HG03095 (cell line): ENCODE results near the gene SLC5A2.
A peak's percentile ranks its signal among the peaks of the same experiment; 100 is the strongest.

Source experiments
- ATAC-seq: cut with Tn5 transposase; IDR thresholded peaks from one replicate; pipeline ENCODE4 v1.9.1; 2021; ENCODE audit warnings: moderate library complexity; ENCODE audit not compliant: unreplicated experiment

SLC5A2 gene

GRCh38 chr16:31459687-31460581, 23.0 kb upstream of the SLC5A2 start:
- peak; percentile 61 for ATAC-seq

- no peak for ATAC-seq
Observed at GRCh38 chr16:31460582-31461002, 22.3 kb upstream of the SLC5A2 start.

GRCh38 chr16:31461201-31461920, 21.6 kb upstream of the SLC5A2 start:
- no peak for ATAC-seq

GRCh38 chr16:31461921-31462804, 20.8 kb upstream of the SLC5A2 start:
- ATAC-seq, result no peak

- ATAC-seq, result no peak
Observed at GRCh38 chr16:31464348-31464769, 18.6 kb upstream of the SLC5A2 start.

- no peak for ATAC-seq
Observed at GRCh38 chr16:31464781-31465260, 18.1 kb upstream of the SLC5A2 start.

GRCh38 chr16:31465788-31466370, 17.0 kb upstream of the SLC5A2 start:
- no peak for ATAC-seq

- ATAC-seq, result no peak
Observed at GRCh38 chr16:31466381-31466841, 16.5 kb upstream of the SLC5A2 start.

- no peak for ATAC-seq
Observed at GRCh38 chr16:31467151-31467773, 15.7 kb upstream of the SLC5A2 start.

GRCh38 chr16:31467858-31468257, 15.1 kb upstream of the SLC5A2 start:
- ATAC-seq, result no peak

GRCh38 chr16:31470615-31471014, 12.3 kb upstream of the SLC5A2 start:
- no peak for ATAC-seq

- no peak for ATAC-seq
Observed at GRCh38 chr16:31471241-31471874, 11.6 kb upstream of the SLC5A2 start.

- no peak for ATAC-seq
Observed at GRCh38 chr16:31471875-31472708, 10.8 kb upstream of the SLC5A2 start, which contains the start of gene TGFB1I1. Gene TGFB1I1, plus strand, starts transcription at chr16:31472152. Its CDS starts 37 bp downstream, at chr16:31472189.

GRCh38 chr16:31472709-31473203, 10.2 kb upstream of the SLC5A2 start:
- no peak for ATAC-seq

- ATAC-seq, result no peak
Observed at GRCh38 chr16:31473264-31473984, 9.5 kb upstream of the SLC5A2 start.

- ATAC-seq, result no peak
Observed at GRCh38 chr16:31474173-31474714, 8.7 kb upstream of the SLC5A2 start.
